WERI-Rb-1 (cell line): ENCODE measurements around the gene SCTR.

Source experiments
- DNase-seq: peaks from one replicate; pipeline ENCODE4 v3.0.0-alpha.2; 2020
- H3K27ac ChIP-seq: fragments of 250-450 bp; sonication (Bioruptor Pico); 2 replicates; pipeline ENCODE4 v1.5.1; 2020; ENCODE audit warnings: mild to moderate bottlenecking, moderate library complexity
- H3K27me3 ChIP-seq: fragments of 250-450 bp; sonication (Bioruptor Pico); 2 replicates; pipeline ENCODE4 v1.5.1; 2021; ENCODE audit warnings: mild to moderate bottlenecking, low read depth, moderate library complexity; ENCODE audit not compliant: insufficient read depth, severe bottlenecking
- H3K36me3 ChIP-seq: fragments of 250-450 bp; sonication (Bioruptor Pico); 2 replicates; pipeline ENCODE4 v1.5.1; 2020; ENCODE audit warnings: mild to moderate bottlenecking, moderate library complexity
- H3K4me3 ChIP-seq: 2 replicates; pipeline ENCODE4 v1.5.1; 2011; ENCODE audit warnings: low read depth, mild to moderate bottlenecking, control low read depth, low read length
- H3K9me3 ChIP-seq: fragments of 250-450 bp; sonication (Bioruptor Pico); 2 replicates; pipeline ENCODE4 v1.5.1; 2021; ENCODE audit warnings: mild to moderate bottlenecking, moderate library complexity; ENCODE audit not compliant: severe bottlenecking
- CTCF ChIP-seq: IDR thresholded peaks from 2 replicates; pipeline ENCODE4 v1.5.1; 2011; ENCODE audit warnings: low read depth, mild to moderate bottlenecking, control low read depth, inconsistent platforms, low read length

The SCTR gene

GRCh38 chr2:119517433-119517832 lies 6.8 kb downstream of the SCTR start:
- Histone ChIP-seq H3K36me3 (no peaks in the 10 kb centered on the region), H3K27me3 (no peaks in the 10 kb centered on the region), H3K27ac (no peak overlapping the region), H3K4me3 (no peak overlapping the region), H3K9me3 (no peaks in the 10 kb centered on the region)
- peak; percentile 68 for DNase-seq
- TF ChIP-seq CTCF = peak; percentile 85

GRCh38 chr2:119516121-119516520 lies 8.2 kb downstream of the SCTR start:
- no peak overlapping the region for H3K4me3 ChIP-seq
- no peak overlapping the region for H3K27ac ChIP-seq
- no peaks in the 10 kb centered on the region for H3K36me3 ChIP-seq
- H3K27me3 ChIP-seq = no peaks in the 10 kb centered on the region
- no peaks in the 10 kb centered on the region for H3K9me3 ChIP-seq
- no peak for DNase-seq
- TF ChIP-seq CTCF = no peak

GRCh38 chr2:119513832-119514231 lies 10.5 kb downstream of the SCTR start:
- H3K9me3 ChIP-seq = no peaks in the 10 kb centered on the region
- no peaks in the 10 kb centered on the region for H3K27me3 ChIP-seq
- H3K36me3 ChIP-seq = no peaks in the 10 kb centered on the region
- no peak overlapping the region for H3K4me3 ChIP-seq
- no peak for TF ChIP-seq CTCF
- no peak for DNase-seq
- H3K27ac ChIP-seq = no peak overlapping the region

- Histone ChIP-seq H3K36me3 (no peaks in the 10 kb centered on the region), H3K27ac (no peak overlapping the region), H3K9me3 (no peaks in the 10 kb centered on the region), H3K4me3 (no peak overlapping the region), H3K27me3 (no peaks in the 10 kb centered on the region)
- DNase-seq = no peak
- no peak for TF ChIP-seq CTCF
Measured at GRCh38 chr2:119512946-119513345, 11.3 kb downstream of the SCTR start.

GRCh38 chr2:119511989-119512388 lies 12.3 kb downstream of the SCTR start:
- Histone ChIP-seq H3K27ac (no peak overlapping the region), H3K9me3 (no peaks in the 10 kb centered on the region), H3K27me3 (no peaks in the 10 kb centered on the region), H3K36me3 (no peaks in the 10 kb centered on the region), H3K4me3 (no peak overlapping the region)
- no peak for TF ChIP-seq CTCF
- no peak for DNase-seq

- H3K36me3 ChIP-seq = no peaks in the 10 kb centered on the region
- no peaks in the 10 kb centered on the region for H3K27me3 ChIP-seq
- H3K4me3 ChIP-seq = no peak overlapping the region
- TF ChIP-seq CTCF = no peak
- no peaks in the 10 kb centered on the region for H3K9me3 ChIP-seq
- no peak overlapping the region for H3K27ac ChIP-seq
- no peak for DNase-seq
Measured at GRCh38 chr2:119508756-119509155, 15.5 kb downstream of the SCTR start.
